Panc1 (cell line): ENCODE measurements around the gene PARP8. TPM values are rescaled to one million over a fixed set of nuclear protein-coding genes. Genes with fewer than 3 reads are reported as not detected.

Experiments
- ATAC-seq: fragments of 200-7000 bp; cut with Tn5 transposase; 2 replicates; pipeline ENCODE4 v1.9.1; 2020; ENCODE audit warnings: mild to moderate bottlenecking, moderate library complexity
- BruUV-seq: library from RNA; stranded (reverse); fragments of 400-500 nt; replicated peaks from 2 replicates; lab custom pipeline; 2021; lab: Mats Ljungman, UMichigan
- CTCF ChIA-PET: fragments of 300-600 bp; sonication (Branson Sonifier 250); formaldehyde crosslinking; loops from one replicate; lab custom pipeline; 2022; ENCODE audit warnings: antibody characterized with exemption; lab: Charles Lee
- POLR2A ChIA-PET: fragments of 300-600 bp; sonication (Branson Sonifier 250); formaldehyde crosslinking; loops from one replicate; lab custom pipeline; 2022; ENCODE audit warnings: antibody characterized with exemption; lab: Charles Lee
- DNase-seq: peaks from one replicate; pipeline ENCODE4 v3.0.0-alpha.2; 2010; ENCODE audit warnings: low read depth, low spot score
- H3K27ac ChIP-seq: 2 replicates; pipeline ENCODE4 v1.5.1; 2011; ENCODE audit warnings: mild to moderate bottlenecking, low read length, inconsistent platforms
- H3K27me3 ChIP-seq: fragments of 200-500 bp; sonication (Bioruptor generic); 2 replicates; pipeline ENCODE4 v1.6.0; 2014; ENCODE audit warnings: low read length, inconsistent platforms; ENCODE audit not compliant: control insufficient read depth, insufficient read depth
- H3K36me3 ChIP-seq: fragments of 200-500 bp; sonication (Bioruptor generic); 2 replicates; pipeline ENCODE4 v1.5.1; 2014; ENCODE audit warnings: inconsistent platforms, mild to moderate bottlenecking, low read length, moderate library complexity; ENCODE audit not compliant: control insufficient read depth, insufficient read depth
- H3K4me1 ChIP-seq: 2 replicates; pipeline ENCODE4 v1.5.1; 2011; ENCODE audit warnings: inconsistent platforms, mild to moderate bottlenecking, low read length, moderate library complexity; ENCODE audit not compliant: control insufficient read depth, insufficient read depth
- H3K4me3 ChIP-seq, 2 experiments: 2 replicates each; pipeline ENCODE4 v1.5.1; 2011 to 2012; ENCODE audit warnings: low read depth in 2 of 2, low read length in 2 of 2, mild to moderate bottlenecking in 2 of 2, inconsistent platforms in 1 of 2, moderate library complexity in 1 of 2
- H3K9me3 ChIP-seq: fragments of 200-500 bp; sonication (Bioruptor generic); 2 replicates; pipeline ENCODE4 v1.5.1; 2014; ENCODE audit warnings: low read depth, mild to moderate bottlenecking, inconsistent platforms, low read length, moderate library complexity; ENCODE audit not compliant: control insufficient read depth, insufficient read depth
- POLR2AphosphoS5 ChIP-seq: IDR thresholded peaks from 2 replicates; pipeline ENCODE4 v1.6.1; 2012; ENCODE audit warnings: mild to moderate bottlenecking, low read depth, low read length, moderate library complexity
- SIN3A ChIP-seq: IDR thresholded peaks from 2 replicates; pipeline ENCODE4 v1.6.1; 2012; ENCODE audit warnings: low read depth, mild to moderate bottlenecking, low read length, moderate library complexity, borderline replicate concordance; ENCODE audit not compliant: insufficient read depth
- TCF7L2 ChIP-seq: IDR thresholded peaks from 2 replicates; pipeline ENCODE4 v1.6.1; 2011; ENCODE audit warnings: mild to moderate bottlenecking, low read depth, low read length, inconsistent platforms
- in situ Hi-C: cut with HindIII; loops from 2 replicates; pipeline ENCODE4 v1.10.0; 2016; ENCODE audit warnings: low sequenced_read_pairs, low pct_unique_long_range_greater_than_20kb
- intact Hi-C: fragments of 100-400 bp; cut with micrococcal nuclease; formaldehyde crosslinking; loops from one replicate; pipeline ENCODE4 v1.10.0; 2022; ENCODE audit not compliant: unreplicated experiment
- total RNA-seq: library from RNA; stranded (reverse); gene quantifications from one replicate; pipeline ENCODE4 v1.2.1, GENCODE V29; 2021; ENCODE audit not compliant: unreplicated experiment
- TF ChIP-seq, protein P1 (sequence below): fragments of 450-650 bp; IDR thresholded peaks from 2 replicates; pipeline ENCODE4 v1.5.1; 2017; ENCODE audit warnings: mild to moderate bottlenecking
- TF ChIP-seq, protein P2 (sequence below), 2 experiments: IDR thresholded peaks; 2 replicates each; pipeline ENCODE4 v1.6.1; 2011 to 2012; ENCODE audit warnings: low read depth in 2 of 2, control low read depth in 1 of 2, low read length in 1 of 2, mild to moderate bottlenecking in 1 of 2, moderate library complexity in 1 of 2; ENCODE audit not compliant: insufficient read depth in 1 of 2

PARP8 gene
- total RNA-seq, 1 experiment from 2014 or later, result 20.2 TPM

DNA sequence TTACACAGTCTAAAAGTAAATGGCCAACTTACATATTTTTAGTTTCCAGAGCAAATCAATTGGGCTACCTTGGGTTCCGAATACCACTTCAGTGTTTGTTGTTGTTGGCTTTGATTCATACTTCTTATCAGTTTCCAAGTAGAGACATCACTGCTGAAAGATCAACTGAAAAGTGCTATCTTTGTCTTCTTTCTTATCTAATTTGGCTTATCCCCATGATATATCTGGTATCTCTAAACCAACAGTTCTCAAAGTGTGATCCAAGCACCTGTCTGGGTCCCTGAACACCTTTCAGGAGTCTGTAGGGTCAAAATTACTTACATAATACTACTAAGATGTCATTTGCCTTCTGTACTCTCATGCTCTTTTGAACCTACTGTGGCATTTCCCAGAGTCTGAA lies 200.0 kb downstream of the PARP8 start:
- Histone ChIP-seq H3K9me3 (no peaks in the 10 kb centered on the region), H3K4me1 (no peaks in the 10 kb centered on the region), H3K4me3 (no peak overlapping the region), H3K27ac (no peak overlapping the region), H3K27me3 (peaks cover 16% of the 10 kb centered on the region), H3K36me3 (no peaks in the 10 kb centered on the region; the same call in 1 of the 2 replicates)
- ATAC-seq (no peak), DNase-seq (no peak)
- intact Hi-C loops (no loop called here), in situ Hi-C loops (no loop called here)
- TF ChIP-seq, protein P1, sequence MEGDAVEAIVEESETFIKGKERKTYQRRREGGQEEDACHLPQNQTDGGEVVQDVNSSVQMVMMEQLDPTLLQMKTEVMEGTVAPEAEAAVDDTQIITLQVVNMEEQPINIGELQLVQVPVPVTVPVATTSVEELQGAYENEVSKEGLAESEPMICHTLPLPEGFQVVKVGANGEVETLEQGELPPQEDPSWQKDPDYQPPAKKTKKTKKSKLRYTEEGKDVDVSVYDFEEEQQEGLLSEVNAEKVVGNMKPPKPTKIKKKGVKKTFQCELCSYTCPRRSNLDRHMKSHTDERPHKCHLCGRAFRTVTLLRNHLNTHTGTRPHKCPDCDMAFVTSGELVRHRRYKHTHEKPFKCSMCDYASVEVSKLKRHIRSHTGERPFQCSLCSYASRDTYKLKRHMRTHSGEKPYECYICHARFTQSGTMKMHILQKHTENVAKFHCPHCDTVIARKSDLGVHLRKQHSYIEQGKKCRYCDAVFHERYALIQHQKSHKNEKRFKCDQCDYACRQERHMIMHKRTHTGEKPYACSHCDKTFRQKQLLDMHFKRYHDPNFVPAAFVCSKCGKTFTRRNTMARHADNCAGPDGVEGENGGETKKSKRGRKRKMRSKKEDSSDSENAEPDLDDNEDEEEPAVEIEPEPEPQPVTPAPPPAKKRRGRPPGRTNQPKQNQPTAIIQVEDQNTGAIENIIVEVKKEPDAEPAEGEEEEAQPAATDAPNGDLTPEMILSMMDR, result no peak
- no peak for TF ChIP-seq POLR2AphosphoS5
- TF ChIP-seq SIN3A, result no peak
- TF ChIP-seq, protein P2, sequence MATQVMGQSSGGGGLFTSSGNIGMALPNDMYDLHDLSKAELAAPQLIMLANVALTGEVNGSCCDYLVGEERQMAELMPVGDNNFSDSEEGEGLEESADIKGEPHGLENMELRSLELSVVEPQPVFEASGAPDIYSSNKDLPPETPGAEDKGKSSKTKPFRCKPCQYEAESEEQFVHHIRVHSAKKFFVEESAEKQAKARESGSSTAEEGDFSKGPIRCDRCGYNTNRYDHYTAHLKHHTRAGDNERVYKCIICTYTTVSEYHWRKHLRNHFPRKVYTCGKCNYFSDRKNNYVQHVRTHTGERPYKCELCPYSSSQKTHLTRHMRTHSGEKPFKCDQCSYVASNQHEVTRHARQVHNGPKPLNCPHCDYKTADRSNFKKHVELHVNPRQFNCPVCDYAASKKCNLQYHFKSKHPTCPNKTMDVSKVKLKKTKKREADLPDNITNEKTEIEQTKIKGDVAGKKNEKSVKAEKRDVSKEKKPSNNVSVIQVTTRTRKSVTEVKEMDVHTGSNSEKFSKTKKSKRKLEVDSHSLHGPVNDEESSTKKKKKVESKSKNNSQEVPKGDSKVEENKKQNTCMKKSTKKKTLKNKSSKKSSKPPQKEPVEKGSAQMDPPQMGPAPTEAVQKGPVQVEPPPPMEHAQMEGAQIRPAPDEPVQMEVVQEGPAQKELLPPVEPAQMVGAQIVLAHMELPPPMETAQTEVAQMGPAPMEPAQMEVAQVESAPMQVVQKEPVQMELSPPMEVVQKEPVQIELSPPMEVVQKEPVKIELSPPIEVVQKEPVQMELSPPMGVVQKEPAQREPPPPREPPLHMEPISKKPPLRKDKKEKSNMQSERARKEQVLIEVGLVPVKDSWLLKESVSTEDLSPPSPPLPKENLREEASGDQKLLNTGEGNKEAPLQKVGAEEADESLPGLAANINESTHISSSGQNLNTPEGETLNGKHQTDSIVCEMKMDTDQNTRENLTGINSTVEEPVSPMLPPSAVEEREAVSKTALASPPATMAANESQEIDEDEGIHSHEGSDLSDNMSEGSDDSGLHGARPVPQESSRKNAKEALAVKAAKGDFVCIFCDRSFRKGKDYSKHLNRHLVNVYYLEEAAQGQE (IDR thresholded peaks at IDR 0.05; ENCODE audit: insufficient read depth in 1 of 2, low read depth in 2 of 2, low read length in 1 of 2), result no peak
- ChIA-PET POLR2A (no interaction called here), CTCF (no interaction called here)
- no TSS peak for BruUV-seq

DNA sequence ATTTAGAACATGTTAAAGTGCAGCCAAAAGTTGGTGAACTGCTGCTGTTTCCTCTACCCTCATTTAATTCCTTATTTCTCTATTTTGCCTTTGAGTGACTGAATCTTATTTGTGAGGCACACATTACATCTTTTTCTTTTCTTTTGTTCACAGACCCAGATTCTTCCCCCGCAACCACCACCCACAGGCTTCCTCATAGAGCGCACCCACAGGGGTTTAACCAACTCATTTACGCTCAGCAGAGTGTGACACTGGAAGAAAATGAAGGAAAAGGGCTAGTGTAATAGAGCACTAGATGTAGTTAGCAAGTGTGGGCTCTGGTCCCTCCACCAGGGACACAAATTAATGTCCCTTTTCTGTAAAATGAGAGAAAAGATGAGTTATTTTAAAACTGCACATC lies 200.7 kb downstream of the PARP8 start:
- no peak for ATAC-seq
- Histone ChIP-seq H3K4me1 (no peaks in the 10 kb centered on the region), H3K27ac (no peak overlapping the region), H3K36me3 (no peaks in the 10 kb centered on the region; the same call in 1 of the 2 replicates), H3K27me3 (peaks cover 19% of the 10 kb centered on the region), H3K9me3 (no peaks in the 10 kb centered on the region), H3K4me3 (no peak overlapping the region)
- CTCF ChIA-PET, result no interaction called here
- intact Hi-C loops (no loop called here), in situ Hi-C loops (no loop called here)
- TF ChIP-seq, protein P1, result no peak
- TF ChIP-seq TCF7L2, result no peak
- TF ChIP-seq SIN3A, result no peak
- TF ChIP-seq, protein P2 (IDR thresholded peaks at IDR 0.05; ENCODE audit: insufficient read depth in 1 of 2, low read depth in 2 of 2, low read length in 1 of 2), result no peak
- no peak for TF ChIP-seq POLR2AphosphoS5
- POLR2A ChIA-PET, result no interaction called here
- BruUV-seq, result no TSS peak
- no peak for DNase-seq
